NCI-H2227 treated with DMSO at 0.1 percent for 48 hours (cell line): ENCODE measurements around the gene REXO1.

ENCODE experiments used
- DNase-seq: peaks from one replicate; lab custom pipeline; 2025; lab: John Stamatoyannopoulos, UW

The REXO1 gene

GRCh38 chr19:1828279-1829238 lies 19.7 kb downstream of the REXO1 start:
- DNase-seq = no peak

GRCh38 chr19:1827566-1828278 lies 20.6 kb downstream of the REXO1 start:
- DNase-seq = no peak

DNA sequence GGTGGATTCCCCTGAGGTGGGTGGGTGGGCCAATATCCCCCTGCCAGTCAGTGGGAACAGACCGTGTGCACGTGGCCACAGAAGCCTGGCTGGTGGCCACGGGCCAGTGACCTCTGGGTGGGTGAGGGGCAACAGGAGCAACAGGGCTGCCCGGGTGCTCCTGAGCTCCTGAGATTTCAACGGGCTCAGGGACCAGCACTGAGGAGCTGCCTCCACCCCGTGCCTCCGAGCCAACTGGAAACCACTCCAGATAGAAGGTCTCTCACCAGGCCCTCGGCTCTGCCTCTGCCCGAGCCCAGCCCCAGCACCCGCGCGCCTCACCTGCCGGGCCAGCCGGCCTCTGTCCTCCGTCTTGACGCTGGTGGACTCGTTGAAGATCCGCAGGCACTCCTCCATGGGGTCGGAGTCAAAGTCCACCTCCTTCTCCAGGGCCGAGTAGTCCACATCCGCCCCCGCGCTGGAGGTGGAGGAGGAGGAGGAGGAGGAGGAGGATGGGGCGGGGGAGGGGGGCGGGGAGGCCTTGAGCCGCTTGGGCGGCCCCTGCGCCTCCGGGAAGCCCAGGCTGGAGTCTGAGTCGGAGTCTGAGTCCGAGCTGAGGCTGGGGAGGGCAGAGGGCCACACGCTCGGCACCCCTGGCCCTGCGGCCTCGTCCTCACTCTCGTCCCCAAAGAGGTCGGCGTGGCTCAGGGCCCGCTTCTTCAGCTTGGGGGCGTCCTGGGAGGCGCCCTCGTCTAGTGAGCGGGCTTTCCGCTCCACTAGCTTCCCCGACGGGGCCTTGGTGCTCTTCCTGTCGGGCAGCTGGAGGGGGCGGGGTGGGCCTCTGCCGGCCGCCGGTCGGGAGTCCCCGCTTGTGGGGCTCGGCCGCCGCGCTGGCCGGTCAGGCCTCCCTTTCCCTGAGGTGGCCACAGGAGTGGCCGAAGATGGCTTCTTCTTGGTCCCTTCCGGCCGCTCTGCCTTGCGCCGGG lies 21.4 kb downstream of the REXO1 start:
- DNase-seq = no peak

GRCh38 chr19:1825909-1826556 lies 22.2 kb downstream of the REXO1 start:
- peak; percentile 20 for DNase-seq

GRCh38 chr19:1824252-1824622 lies 24.0 kb downstream of the REXO1 start:
- DNase-seq = no peak

DNA sequence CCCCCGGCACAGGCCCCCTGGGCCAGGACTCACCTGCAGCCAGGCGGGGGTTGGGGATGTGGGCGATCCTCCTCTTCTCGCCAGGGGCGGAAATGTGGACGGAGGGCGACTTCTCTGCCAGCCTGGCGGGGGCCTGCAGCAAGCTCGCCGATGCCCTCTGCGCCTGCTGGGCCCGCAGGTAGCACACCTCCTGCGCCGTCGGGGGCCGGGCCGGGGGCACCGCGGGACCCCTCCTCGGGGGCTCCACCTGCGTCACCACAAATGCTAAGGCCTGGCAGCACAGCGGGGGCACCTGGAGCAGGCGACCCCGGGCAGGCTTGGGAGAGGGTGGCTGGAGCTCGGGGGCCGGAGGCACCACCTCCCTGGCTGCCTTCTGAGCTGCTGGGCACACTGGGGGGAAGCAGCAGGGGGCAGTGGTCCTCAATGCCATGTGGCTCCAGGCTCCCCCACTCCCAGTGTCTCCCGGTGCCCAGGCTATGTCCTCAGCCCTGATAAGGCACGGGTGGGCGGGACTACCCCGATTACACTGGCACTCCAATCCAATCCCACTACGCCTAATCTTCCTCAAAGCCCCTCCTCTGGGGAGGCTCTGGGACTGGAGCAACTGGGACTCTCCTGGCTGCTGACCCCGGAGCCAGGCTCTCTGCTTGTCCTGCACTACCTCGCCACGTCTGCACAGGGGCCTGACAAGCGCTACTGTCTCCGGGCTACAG lies 24.6 kb downstream of the REXO1 start:
- DNase-seq = no peak

DNA sequence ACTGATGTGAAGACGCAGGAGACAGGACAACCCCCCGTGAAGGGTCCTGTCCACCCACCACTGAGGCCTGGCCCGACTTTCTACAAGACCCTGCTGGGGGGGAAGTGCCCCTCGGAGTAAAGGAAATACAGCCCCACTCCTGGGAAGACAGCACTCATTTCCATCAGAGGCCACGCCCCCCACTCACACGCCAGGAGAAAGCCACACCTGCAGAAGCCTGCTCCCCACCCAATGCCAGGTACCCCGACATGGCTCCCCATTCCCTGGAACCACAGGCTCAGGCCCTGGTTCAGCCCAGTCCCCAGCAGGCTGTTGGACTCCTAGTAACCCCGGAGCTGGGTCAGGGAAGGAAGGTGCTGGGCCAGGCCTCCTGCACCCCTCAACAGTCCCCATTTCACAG lies 25.3 kb downstream of the REXO1 start:
- no peak for DNase-seq

DNA sequence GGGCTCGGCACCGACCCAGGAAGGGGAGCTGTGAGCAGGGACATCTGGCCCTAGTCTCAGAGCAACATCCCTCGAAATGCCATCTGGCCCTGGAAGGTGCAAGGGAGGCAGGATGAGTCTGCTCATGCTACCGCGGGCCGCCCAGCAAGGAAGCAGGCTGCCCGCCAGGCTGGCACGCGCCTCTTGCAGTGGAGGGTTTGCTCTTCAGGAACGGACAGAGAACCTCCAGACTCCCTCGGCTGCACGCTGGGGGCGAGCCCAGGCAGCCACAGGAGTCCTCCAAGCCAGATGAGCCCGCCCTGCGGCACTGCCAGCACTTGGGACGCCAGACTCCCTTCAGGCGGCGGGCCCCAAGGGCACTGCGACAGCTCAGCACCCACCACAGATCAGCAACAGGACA lies 26.1 kb downstream of the REXO1 start:
- DNase-seq = no peak

GRCh38 chr19:1819341-1820255 lies 28.7 kb downstream of the REXO1 start:
- DNase-seq = no peak

DNA sequence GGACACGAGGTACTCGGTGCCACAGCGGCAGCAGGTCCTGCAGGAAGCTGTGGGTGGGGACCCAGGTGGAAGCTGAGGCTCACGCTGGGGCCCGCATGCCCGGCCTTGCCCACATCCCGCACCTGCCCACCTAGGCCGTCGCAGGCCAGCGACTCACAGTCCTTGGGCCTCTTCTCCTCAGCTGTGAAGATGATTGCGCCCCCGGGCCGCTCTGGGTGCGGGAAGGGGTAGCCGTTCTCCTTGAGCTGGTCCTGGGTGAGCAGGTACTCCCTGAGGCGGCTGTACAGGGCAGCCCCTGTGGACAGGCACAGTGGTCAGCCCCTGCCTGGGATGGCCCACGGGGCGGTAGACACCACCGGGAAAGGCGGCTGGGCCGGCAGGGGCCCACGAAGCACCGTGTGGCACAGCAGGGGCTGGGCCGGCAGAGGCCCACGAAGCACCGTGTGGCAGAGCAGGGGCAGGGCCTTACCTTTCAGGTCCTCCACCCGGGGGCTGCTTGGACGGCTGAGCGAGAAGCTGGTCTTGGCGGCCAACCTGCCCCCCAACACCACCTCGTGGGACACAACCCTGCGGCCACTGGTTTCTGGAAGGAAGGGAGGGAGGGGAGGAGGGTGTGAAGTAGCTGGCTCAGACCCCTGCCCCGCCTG lies 29.6 kb downstream of the REXO1 start:
- no peak for DNase-seq

GRCh38 chr19:1817553-1818179 lies 30.6 kb downstream of the REXO1 start:
- no peak for DNase-seq

DNA sequence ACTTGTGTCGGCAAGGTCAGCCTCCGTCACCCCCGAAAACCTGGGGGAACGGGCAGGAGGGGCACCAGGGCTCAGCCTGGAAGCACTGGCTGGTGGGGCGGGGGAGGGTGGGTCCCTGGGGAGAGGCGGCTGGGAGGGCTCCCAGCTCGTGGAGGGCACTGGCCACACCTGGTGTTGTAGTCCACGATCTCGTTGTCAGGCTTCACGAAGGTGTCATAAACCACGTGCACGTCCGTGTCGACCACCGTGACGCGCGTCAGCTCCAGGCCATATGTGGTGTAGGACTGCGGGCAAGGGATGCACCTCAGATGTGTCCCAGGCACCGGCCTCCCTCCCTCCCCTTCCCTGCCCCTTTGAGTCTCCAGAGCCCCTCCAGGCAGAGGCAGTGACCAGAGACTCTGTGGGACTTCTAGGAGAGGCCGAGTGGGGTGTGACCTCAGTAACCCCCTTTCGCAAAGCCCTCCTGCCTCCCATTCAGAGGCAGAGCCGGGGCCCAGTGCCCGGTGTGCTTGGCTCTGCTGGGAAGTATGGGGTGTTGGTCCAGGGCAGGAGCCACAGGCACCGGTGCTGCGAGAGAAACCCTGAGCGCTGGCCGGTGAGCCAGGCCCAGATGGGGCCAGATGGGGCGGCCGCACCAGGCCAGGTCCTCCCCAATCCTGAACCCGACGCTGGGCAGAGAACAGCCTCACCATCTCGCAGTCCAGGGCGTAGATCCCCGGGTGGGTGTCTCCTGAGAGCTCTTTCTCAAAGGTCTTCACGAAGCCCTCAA lies 31.6 kb downstream of the REXO1 start:
- no peak for DNase-seq

- DNase-seq = no peak
These were observed 32.4 kb downstream of the REXO1 start for GRCh38 chr19:1815605-1816529.

DNA sequence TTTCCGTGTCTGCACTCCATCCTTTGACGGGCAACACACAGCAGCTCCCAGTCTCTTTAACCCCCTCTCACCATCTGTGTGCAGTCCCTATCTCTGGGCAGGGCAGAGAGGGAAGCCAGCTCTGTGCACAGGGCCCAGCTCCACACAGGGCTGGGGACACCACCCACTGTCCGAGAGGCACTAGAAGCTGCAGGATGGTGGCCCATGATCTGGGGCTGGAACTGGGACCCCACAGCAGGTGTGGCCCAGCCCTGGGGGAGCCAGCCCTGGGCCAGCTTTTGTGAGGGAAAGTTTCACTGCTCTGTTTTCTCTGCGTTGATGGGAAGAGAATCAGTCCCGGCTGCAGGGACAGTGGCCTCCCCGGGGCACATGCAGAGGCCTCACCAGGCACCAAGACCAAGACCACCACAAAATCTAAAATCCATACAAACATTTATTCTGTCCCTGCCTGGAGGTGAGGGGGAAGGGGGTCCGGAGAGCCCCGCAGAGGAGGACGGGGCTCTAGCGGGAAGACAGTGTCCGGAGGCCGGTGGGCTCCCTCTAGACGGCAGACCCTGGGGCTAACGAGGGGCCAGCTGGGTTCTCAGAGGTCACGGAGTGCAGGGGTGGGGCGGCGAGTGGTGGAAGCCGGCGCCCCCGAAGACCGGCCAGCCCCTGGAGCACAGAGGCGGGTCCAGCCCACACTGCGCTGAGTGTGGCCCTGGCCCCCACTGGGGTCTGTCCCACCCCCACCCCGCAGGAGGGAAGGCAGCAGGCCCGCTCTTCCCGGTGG lies 33.3 kb downstream of the REXO1 start:
- no peak for DNase-seq

DNA sequence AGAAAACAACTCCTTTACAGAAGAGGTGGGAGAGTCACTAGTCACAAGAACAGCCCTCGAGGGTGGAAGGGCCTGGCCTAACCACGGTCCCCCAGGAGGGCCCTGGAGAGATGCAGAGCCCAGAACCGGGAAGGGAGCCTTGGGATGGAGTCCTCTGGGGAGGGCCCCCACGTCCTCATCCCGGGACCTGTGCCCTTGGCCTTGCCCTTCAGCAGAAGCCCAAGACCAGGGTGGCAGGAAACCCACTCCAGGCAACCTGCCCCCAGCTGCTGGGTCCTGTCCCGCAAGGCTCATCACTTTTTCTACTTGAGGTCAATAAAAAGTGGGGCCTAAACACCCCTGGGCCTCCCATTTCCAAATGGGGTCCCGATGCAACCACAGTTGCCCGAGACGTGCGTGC lies 33.9 kb downstream of the REXO1 start:
- DNase-seq = no peak
